Panc1 (cell line): Measurements from ENCODE around the gene MTUS2.

Experiments
- POLR2AphosphoS5 ChIP-seq: IDR thresholded peaks from 2 replicates; pipeline ENCODE4 v1.6.1; 2012; ENCODE audit warnings: mild to moderate bottlenecking, low read depth, low read length, moderate library complexity
- TCF7L2 ChIP-seq: IDR thresholded peaks from 2 replicates; pipeline ENCODE4 v1.6.1; 2011; ENCODE audit warnings: mild to moderate bottlenecking, low read depth, low read length, inconsistent platforms
- TF ChIP-seq, protein P1 (sequence below): fragments of 450-650 bp; IDR thresholded peaks from 2 replicates; pipeline ENCODE4 v1.5.1; 2017; ENCODE audit warnings: mild to moderate bottlenecking
- TF ChIP-seq, protein P2 (sequence below), 2 experiments: IDR thresholded peaks; 2 replicates each; pipeline ENCODE4 v1.6.1; 2011 to 2012; ENCODE audit warnings: low read depth in 2 of 2, control low read depth in 1 of 2, low read length in 1 of 2, mild to moderate bottlenecking in 1 of 2, moderate library complexity in 1 of 2; ENCODE audit not compliant: insufficient read depth in 1 of 2

DNA sequence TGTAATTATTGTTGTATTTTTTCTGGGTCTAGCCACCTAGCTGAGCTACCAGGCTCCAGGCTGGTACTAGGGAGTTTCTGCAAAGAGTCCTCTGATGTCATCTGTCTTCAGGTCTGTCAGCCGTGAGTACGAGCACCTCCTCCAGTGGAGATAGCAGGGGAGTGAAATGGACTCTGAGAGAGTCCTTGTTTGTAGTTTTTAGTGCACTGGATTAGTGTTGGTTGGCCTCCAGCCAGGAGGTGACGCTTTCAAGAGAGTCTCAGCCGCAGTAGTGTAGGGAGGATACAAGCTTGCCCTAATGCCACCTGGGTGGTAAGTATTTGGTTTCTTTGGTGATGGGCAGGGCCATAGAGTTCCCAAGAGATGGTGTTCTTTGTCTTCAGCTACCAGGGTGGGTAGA is 390.5 kb downstream of the MTUS2 start:
- TF ChIP-seq POLR2AphosphoS5 (no peak), TCF7L2 (no peak)
- TF ChIP-seq, protein P1, sequence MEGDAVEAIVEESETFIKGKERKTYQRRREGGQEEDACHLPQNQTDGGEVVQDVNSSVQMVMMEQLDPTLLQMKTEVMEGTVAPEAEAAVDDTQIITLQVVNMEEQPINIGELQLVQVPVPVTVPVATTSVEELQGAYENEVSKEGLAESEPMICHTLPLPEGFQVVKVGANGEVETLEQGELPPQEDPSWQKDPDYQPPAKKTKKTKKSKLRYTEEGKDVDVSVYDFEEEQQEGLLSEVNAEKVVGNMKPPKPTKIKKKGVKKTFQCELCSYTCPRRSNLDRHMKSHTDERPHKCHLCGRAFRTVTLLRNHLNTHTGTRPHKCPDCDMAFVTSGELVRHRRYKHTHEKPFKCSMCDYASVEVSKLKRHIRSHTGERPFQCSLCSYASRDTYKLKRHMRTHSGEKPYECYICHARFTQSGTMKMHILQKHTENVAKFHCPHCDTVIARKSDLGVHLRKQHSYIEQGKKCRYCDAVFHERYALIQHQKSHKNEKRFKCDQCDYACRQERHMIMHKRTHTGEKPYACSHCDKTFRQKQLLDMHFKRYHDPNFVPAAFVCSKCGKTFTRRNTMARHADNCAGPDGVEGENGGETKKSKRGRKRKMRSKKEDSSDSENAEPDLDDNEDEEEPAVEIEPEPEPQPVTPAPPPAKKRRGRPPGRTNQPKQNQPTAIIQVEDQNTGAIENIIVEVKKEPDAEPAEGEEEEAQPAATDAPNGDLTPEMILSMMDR: no peak
- TF ChIP-seq, protein P2, sequence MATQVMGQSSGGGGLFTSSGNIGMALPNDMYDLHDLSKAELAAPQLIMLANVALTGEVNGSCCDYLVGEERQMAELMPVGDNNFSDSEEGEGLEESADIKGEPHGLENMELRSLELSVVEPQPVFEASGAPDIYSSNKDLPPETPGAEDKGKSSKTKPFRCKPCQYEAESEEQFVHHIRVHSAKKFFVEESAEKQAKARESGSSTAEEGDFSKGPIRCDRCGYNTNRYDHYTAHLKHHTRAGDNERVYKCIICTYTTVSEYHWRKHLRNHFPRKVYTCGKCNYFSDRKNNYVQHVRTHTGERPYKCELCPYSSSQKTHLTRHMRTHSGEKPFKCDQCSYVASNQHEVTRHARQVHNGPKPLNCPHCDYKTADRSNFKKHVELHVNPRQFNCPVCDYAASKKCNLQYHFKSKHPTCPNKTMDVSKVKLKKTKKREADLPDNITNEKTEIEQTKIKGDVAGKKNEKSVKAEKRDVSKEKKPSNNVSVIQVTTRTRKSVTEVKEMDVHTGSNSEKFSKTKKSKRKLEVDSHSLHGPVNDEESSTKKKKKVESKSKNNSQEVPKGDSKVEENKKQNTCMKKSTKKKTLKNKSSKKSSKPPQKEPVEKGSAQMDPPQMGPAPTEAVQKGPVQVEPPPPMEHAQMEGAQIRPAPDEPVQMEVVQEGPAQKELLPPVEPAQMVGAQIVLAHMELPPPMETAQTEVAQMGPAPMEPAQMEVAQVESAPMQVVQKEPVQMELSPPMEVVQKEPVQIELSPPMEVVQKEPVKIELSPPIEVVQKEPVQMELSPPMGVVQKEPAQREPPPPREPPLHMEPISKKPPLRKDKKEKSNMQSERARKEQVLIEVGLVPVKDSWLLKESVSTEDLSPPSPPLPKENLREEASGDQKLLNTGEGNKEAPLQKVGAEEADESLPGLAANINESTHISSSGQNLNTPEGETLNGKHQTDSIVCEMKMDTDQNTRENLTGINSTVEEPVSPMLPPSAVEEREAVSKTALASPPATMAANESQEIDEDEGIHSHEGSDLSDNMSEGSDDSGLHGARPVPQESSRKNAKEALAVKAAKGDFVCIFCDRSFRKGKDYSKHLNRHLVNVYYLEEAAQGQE (IDR thresholded peaks at IDR 0.05; ENCODE audit: insufficient read depth in 1 of 2, low read depth in 2 of 2, low read length in 1 of 2): no peak
